Esophagus squamous epithelium (tissue), 5 donors: ENCODE results near the gene RAD51D. TPM values are rescaled to one million over a fixed set of nuclear protein-coding genes. Genes with fewer than 3 reads are reported as not detected.

Source experiments
- DNase-seq: peaks from one replicate; lab custom pipeline; 2025; lab: John Stamatoyannopoulos, UW
- H3K27ac ChIP-seq, 4 donors: fragments of 200-600 bp; sonication (generic); one replicate each; pipeline ENCODE4 v1.5.1; 2016 to 2019; ENCODE audit warnings: mild to moderate bottlenecking in 1 of 4
- H3K27me3 ChIP-seq, 4 donors: fragments of 200-600 bp; sonication (generic); 1 replicate in 3 of 4; 2 replicates in 1 of 4; pipeline versions ENCODE4 v1.5.1 to v1.6.0; 2017 to 2021; ENCODE audit warnings: antibody characterized with exemption in 1 of 4
- H3K36me3 ChIP-seq, 3 donors: fragments of 200-600 bp; sonication (generic); one replicate each; pipeline ENCODE4 v1.5.1; 2016 to 2019
- H3K4me1 ChIP-seq, 3 donors: fragments of 200-600 bp; sonication (generic); one replicate each; pipeline ENCODE4 v1.5.1; 2017 to 2019
- H3K4me3 ChIP-seq, 4 donors: fragments of 200-600 bp; sonication (generic); 1 replicate in 3 of 4; 2 replicates in 1 of 4; pipeline ENCODE4 v1.5.1; 2016 to 2019; ENCODE audit warnings: mild to moderate bottlenecking in 2 of 4, moderate library complexity in 1 of 4
- H3K9me3 ChIP-seq, 3 donors: fragments of 200-600 bp; sonication (generic); one replicate each; pipeline ENCODE4 v1.5.1; 2016 to 2019
- POLR2A ChIP-seq, 4 donors: fragments of 450-650 bp; IDR thresholded peaks; one replicate each; pipeline ENCODE4 v1.6.1; 2017; ENCODE audit warnings: antibody characterized with exemption in 4 of 4, mild to moderate bottlenecking in 4 of 4, moderate library complexity in 3 of 4
- WGBS, 2 donors: methylation state at CpG; one replicate each; pipeline ENCODE4 v1.1.5; 2018; 5-methylcytosine and 5-hydroxymethylcytosine counted together
- intact Hi-C: fragments of 100-400 bp; cut with DNase I; formaldehyde crosslinking; loops from one replicate; pipeline ENCODE4 v1.15.0; 2022
- total RNA-seq, 4 donors: library from RNA; depleted of rRNA; stranded (reverse); fragments of >200 nt; gene quantifications; one replicate each; pipeline ENCODE4 v1.1.0, GENCODE V29; 2016
- TF ChIP-seq, protein P1 (sequence below), 6 experiments: fragments of 450-650 bp in 4 of 6; fragments of 200-600 bp in 2 of 6; sonication (generic) in 2 of 6; IDR thresholded peaks; one replicate each; pipeline ENCODE4 v1.5.1; 2016 to 2019; ENCODE audit warnings: antibody characterized with exemption in 6 of 6, mild to moderate bottlenecking in 4 of 6, moderate library complexity in 4 of 6
- donor health status: DM: yes; HTN: yes; CAD: no.

RAD51D gene
- total RNA-seq, 4 donors from 2014 or later, result 2.4 to 7.1 (median 6.0) TPM

GRCh38 chr17:35052780-35053179, 66.9 kb downstream of the RAD51D start:
- no peak for DNase-seq
- no peak overlapping the region for H3K4me3 ChIP-seq
- no peaks in the 10 kb centered on the region for H3K9me3 ChIP-seq
- no peak for TF ChIP-seq POLR2A (IDR thresholded peaks at IDR 0.05)
- TF ChIP-seq, protein P1, sequence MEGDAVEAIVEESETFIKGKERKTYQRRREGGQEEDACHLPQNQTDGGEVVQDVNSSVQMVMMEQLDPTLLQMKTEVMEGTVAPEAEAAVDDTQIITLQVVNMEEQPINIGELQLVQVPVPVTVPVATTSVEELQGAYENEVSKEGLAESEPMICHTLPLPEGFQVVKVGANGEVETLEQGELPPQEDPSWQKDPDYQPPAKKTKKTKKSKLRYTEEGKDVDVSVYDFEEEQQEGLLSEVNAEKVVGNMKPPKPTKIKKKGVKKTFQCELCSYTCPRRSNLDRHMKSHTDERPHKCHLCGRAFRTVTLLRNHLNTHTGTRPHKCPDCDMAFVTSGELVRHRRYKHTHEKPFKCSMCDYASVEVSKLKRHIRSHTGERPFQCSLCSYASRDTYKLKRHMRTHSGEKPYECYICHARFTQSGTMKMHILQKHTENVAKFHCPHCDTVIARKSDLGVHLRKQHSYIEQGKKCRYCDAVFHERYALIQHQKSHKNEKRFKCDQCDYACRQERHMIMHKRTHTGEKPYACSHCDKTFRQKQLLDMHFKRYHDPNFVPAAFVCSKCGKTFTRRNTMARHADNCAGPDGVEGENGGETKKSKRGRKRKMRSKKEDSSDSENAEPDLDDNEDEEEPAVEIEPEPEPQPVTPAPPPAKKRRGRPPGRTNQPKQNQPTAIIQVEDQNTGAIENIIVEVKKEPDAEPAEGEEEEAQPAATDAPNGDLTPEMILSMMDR (IDR thresholded peaks at IDR 0.05), result no peak
- peak overlapping the region in 1 of 4 donors; percentile 63 for H3K27ac ChIP-seq
- H3K27me3 ChIP-seq, result no peaks in the 10 kb centered on the region
- H3K4me1 ChIP-seq, result peaks cover 0 to 67% (median 10%) of the 10 kb centered on the region in 3 donors
- intact Hi-C loops, result no loop called here
- H3K36me3 ChIP-seq, result peaks cover 0 to 7% (median 0%) of the 10 kb centered on the region in 3 donors

DNA sequence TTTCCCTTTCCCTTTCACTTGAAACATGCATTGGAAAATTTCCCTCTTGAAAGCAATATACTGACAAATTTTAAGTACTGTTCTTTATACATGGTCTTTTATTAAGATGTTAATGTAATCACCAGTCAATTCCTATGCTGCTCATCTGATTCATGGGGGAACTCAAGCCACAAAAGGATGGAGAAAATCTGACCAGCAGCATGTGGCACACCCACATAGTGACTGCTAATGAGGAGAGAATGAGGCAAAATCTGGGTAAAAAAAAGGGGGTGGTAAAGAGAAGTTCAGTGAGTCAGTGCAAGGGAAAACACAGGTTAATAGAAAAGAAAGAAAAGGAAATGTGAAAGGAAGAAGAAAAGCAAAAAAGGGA, 67.4 kb downstream of the RAD51D start:
- H3K4me3 ChIP-seq, result no peak overlapping the region
- H3K9me3 ChIP-seq, result no peaks in the 10 kb centered on the region
- no peak for DNase-seq
- H3K27me3 ChIP-seq, result no peaks in the 10 kb centered on the region
- TF ChIP-seq POLR2A (IDR thresholded peaks at IDR 0.05), result no peak
- TF ChIP-seq, protein P1 (IDR thresholded peaks at IDR 0.05), result no peak
- H3K36me3 ChIP-seq, result peaks cover 0 to 7% (median 0%) of the 10 kb centered on the region in 3 donors
- intact Hi-C loops, result no loop called here
- H3K27ac ChIP-seq, result peak overlapping the region in 3 of 4 donors; percentile 43 to 68 (median 63)
- H3K4me1 ChIP-seq, result peaks cover 2 to 67% (median 7%) of the 10 kb centered on the region in 3 donors

DNA sequence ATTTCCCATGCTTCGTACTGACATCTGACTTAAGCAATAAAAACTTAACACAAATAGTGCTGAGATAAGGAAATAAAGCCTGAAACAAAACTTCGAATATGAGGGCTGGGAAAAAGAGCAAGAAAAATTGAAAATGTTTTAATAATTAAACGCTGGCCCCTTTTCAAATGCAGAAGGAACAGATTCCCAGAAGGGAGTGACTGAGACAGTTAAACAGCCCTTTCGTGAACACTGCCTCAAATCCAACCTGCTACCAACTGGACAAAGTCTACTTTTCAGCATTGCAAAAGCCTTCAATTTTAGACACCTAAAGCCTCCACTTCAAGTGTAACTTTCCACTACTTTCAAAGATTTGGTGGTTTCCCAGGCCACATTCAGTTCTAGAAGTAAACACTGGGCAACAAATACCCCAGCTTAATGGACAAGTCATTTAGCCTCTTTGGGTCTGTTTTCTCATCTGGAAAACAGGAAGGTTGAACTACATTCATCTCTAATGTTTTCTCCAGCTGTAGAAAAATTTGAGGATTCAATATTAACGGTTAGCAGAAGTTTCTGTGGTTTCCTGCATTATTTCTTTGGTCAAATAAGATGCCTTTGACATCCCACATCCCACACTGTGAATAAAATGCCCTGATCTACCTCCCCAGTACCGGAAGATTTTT, 68.0 kb downstream of the RAD51D start:
- no peak for DNase-seq
- H3K27ac ChIP-seq, result peak overlapping the region; percentile 18 to 68 (median 53)
- TF ChIP-seq POLR2A (IDR thresholded peaks at IDR 0.05), result no peak
- TF ChIP-seq, protein P1 (IDR thresholded peaks at IDR 0.05), result no peak
- no peaks in the 10 kb centered on the region for H3K27me3 ChIP-seq
- no peaks in the 10 kb centered on the region for H3K9me3 ChIP-seq
- peaks cover 0 to 7% (median 0%) of the 10 kb centered on the region in 3 donors for H3K36me3 ChIP-seq
- intact Hi-C loops, result no loop called here
- H3K4me3 ChIP-seq, result peak overlapping the region in 1 of 4 donors; percentile 36
- WGBS, 2 donors, result 51% methylated on average over 6 of the region's 6 CpGs
- peaks cover 7 to 67% (median 8%) of the 10 kb centered on the region in 3 donors for H3K4me1 ChIP-seq

GRCh38 chr17:35051183-35051578, 68.5 kb downstream of the RAD51D start:
- no peak for DNase-seq
- Histone ChIP-seq H3K27me3 (no peaks in the 10 kb centered on the region), H3K27ac (peak overlapping the region; percentile 18 to 68 (median 53)), H3K4me3 (peak overlapping the region in 1 of 4 donors; percentile 36), H3K4me1 (peaks cover 8 to 70% (median 11%) of the 10 kb centered on the region in 3 donors), H3K9me3 (no peaks in the 10 kb centered on the region), H3K36me3 (peaks cover 0 to 7% (median 0%) of the 10 kb centered on the region in 3 donors)
- intact Hi-C loops, result no loop called here
- TF ChIP-seq, protein P1 (IDR thresholded peaks at IDR 0.05), result no peak
- peak in 1 of 4 donors; percentile 7 for TF ChIP-seq POLR2A (IDR thresholded peaks at IDR 0.05)
- WGBS, 2 donors, result 34 to 60% methylated on average over 2 of the region's 2 CpGs

- Histone ChIP-seq H3K4me1 (peaks cover 12 to 80% (median 13%) of the 10 kb centered on the region in 3 donors), H3K27me3 (no peaks in the 10 kb centered on the region), H3K27ac (peak overlapping the region in 1 of 4 donors; percentile 63), H3K9me3 (no peaks in the 10 kb centered on the region), H3K36me3 (peaks cover 0 to 4% (median 0%) of the 10 kb centered on the region in 3 donors), H3K4me3 (no peak overlapping the region)
- TF ChIP-seq, protein P1 (IDR thresholded peaks at IDR 0.05), result no peak
- no peak for TF ChIP-seq POLR2A (IDR thresholded peaks at IDR 0.05)
- 86 to 100% methylated on average over 2 of the region's 2 CpGs for WGBS, 2 donors
- intact Hi-C loops, result no loop called here
- no peak for DNase-seq
These were observed 69.5 kb downstream of the RAD51D start for GRCh38 chr17:35050170-35050569.
